GM10847 (cell line): ENCODE data around the gene TPM4.

ENCODE experiments used
- POLR2A ChIP-seq: IDR thresholded peaks from 2 replicates; pipeline ENCODE4 v1.6.1; 2011; ENCODE audit not compliant: insufficient read length; ENCODE audit errors: extremely low read depth

Gene TPM4

GRCh38 chr19:16038196-16038695, 38.0 kb upstream of the TPM4 start:
- TF ChIP-seq POLR2A: no peak

GRCh38 chr19:16039081-16039480, 37.2 kb upstream of the TPM4 start:
- TF ChIP-seq POLR2A: no peak

- TF ChIP-seq POLR2A: no peak
Measured at GRCh38 chr19:16039545-16039944, 36.8 kb upstream of the TPM4 start.

- no peak for TF ChIP-seq POLR2A
Measured at GRCh38 chr19:16040642-16041041, 35.7 kb upstream of the TPM4 start.

GRCh38 chr19:16041299-16041990, 34.9 kb upstream of the TPM4 start:
- TF ChIP-seq POLR2A: no peak

GRCh38 chr19:16041991-16042386, 34.3 kb upstream of the TPM4 start:
- TF ChIP-seq POLR2A: no peak

GRCh38 chr19:16042533-16043085, 33.7 kb upstream of the TPM4 start:
- no peak for TF ChIP-seq POLR2A

GRCh38 chr19:16043156-16043757, 33.0 kb upstream of the TPM4 start:
- TF ChIP-seq POLR2A: no peak

GRCh38 chr19:16044746-16045145, 31.5 kb upstream of the TPM4 start:
- no peak for TF ChIP-seq POLR2A

- no peak for TF ChIP-seq POLR2A
Measured at GRCh38 chr19:16045171-16045570, 31.1 kb upstream of the TPM4 start.

GRCh38 chr19:16045893-16046292, 30.4 kb upstream of the TPM4 start:
- TF ChIP-seq POLR2A: no peak

GRCh38 chr19:16048583-16048982, 27.7 kb upstream of the TPM4 start:
- no peak for TF ChIP-seq POLR2A

- TF ChIP-seq POLR2A: no peak
Measured at GRCh38 chr19:16051254-16052025, 24.9 kb upstream of the TPM4 start.

- no peak for TF ChIP-seq POLR2A
Measured at GRCh38 chr19:16052353-16052752, 23.9 kb upstream of the TPM4 start.

- no peak for TF ChIP-seq POLR2A
Measured at GRCh38 chr19:16057062-16057461, 19.2 kb upstream of the TPM4 start.

- no peak for TF ChIP-seq POLR2A
Measured at GRCh38 chr19:16060294-16060693, 16.0 kb upstream of the TPM4 start.
